Hepatocyte (in vitro differentiated cells): ENCODE results near the gene NHSL2. TPM values are rescaled to one million over a fixed set of nuclear protein-coding genes. Genes with fewer than 3 reads are reported as not detected.

ENCODE experiments used
- DNase-seq: peaks from one replicate; pipeline ENCODE4 v3.0.0-alpha.2; 2016; ENCODE audit warnings: low spot score
- H2AFZ ChIP-seq: fragments of 200-600 bp; sonication (generic); 2 replicates; pipeline ENCODE4 v1.6.0; 2016; ENCODE audit warnings: antibody characterized with exemption, mild to moderate bottlenecking
- H3K27ac ChIP-seq: fragments of 200-600 bp; sonication (generic); 2 replicates; pipeline ENCODE4 v1.5.1; 2016; ENCODE audit warnings: mild to moderate bottlenecking
- H3K27me3 ChIP-seq: fragments of 200-600 bp; sonication (generic); 2 replicates; pipeline ENCODE4 v1.6.1; 2016
- H3K36me3 ChIP-seq: fragments of 200-600 bp; sonication (generic); replicated peaks from 2 replicates; pipeline ENCODE4 v1.5.1; 2016; ENCODE audit warnings: low read depth; ENCODE audit not compliant: insufficient read depth
- H3K4me1 ChIP-seq: fragments of 200-600 bp; sonication (generic); 2 replicates; pipeline ENCODE4 v1.5.1; 2016; ENCODE audit warnings: mild to moderate bottlenecking, moderate library complexity; ENCODE audit not compliant: insufficient read depth
- H3K4me2 ChIP-seq: fragments of 200-600 bp; sonication (generic); 2 replicates; pipeline ENCODE4 v1.6.0; 2016
- H3K4me3 ChIP-seq: fragments of 200-600 bp; sonication (generic); 2 replicates; pipeline ENCODE4 v1.5.1; 2016; ENCODE audit warnings: mild to moderate bottlenecking
- H3K79me2 ChIP-seq: fragments of 200-600 bp; sonication (generic); 2 replicates; pipeline ENCODE4 v1.6.0; 2017; ENCODE audit warnings: mild to moderate bottlenecking
- H3K9me2 ChIP-seq: fragments of 200-600 bp; sonication (generic); replicated peaks from 2 replicates; pipeline ENCODE4 v1.6.0; 2017; ENCODE audit warnings: mild to moderate bottlenecking; ENCODE audit not compliant: insufficient read depth
- H3K9me3 ChIP-seq: fragments of 200-600 bp; sonication (generic); 2 replicates; pipeline ENCODE4 v1.5.1; 2016; ENCODE audit warnings: low read depth, mild to moderate bottlenecking
- H4K20me1 ChIP-seq: fragments of 200-600 bp; sonication (generic); 2 replicates; pipeline ENCODE4 v1.6.0; 2016; ENCODE audit warnings: mild to moderate bottlenecking; ENCODE audit not compliant: insufficient read depth, poor library complexity, severe bottlenecking
- CTCF ChIP-seq: fragments of 200-600 bp; sonication (generic); IDR thresholded peaks from 2 replicates; pipeline ENCODE4 v1.5.1; 2016; ENCODE audit warnings: antibody characterized with exemption, mild to moderate bottlenecking; ENCODE audit not compliant: poor library complexity
- EZH2 ChIP-seq: fragments of 200-600 bp; sonication (generic); IDR thresholded peaks from 2 replicates; pipeline ENCODE4 v1.6.1; 2016; ENCODE audit warnings: antibody characterized with exemption, mild to moderate bottlenecking, borderline replicate concordance
- EZH2phosphoT487 ChIP-seq: fragments of 200-600 bp; sonication (generic); IDR thresholded peaks from one replicate; pipeline ENCODE4 v1.6.1; 2018; ENCODE audit warnings: antibody characterized with exemption, mild to moderate bottlenecking, low read depth, moderate library complexity; ENCODE audit not compliant: unreplicated experiment, severe bottlenecking
- WGBS: methylation state at CpG from one replicate; pipeline ENCODE4 v1.1.6; 2016; ENCODE audit warnings: low lambda C conversion rate; ENCODE audit errors: missing lambda C conversion rate; 5-methylcytosine and 5-hydroxymethylcytosine counted together
- polyA plus RNA-seq: library from polyadenylated mRNA; unstranded; fragments of >200 nt; fragmentation: Nextera tagmentation; extraction: Ambion mirVana; gene quantifications from 2 replicates; pipeline ENCODE4 v1.2.1, GENCODE V29; 2016
- total RNA-seq: library from RNA; depleted of rRNA; stranded (reverse); fragments of >200 nt; gene quantifications from 2 replicates; pipeline ENCODE4 v1.2.3, GENCODE V29; 2014

The NHSL2 gene
- total and polyA plus RNA-seq, 2 experiments from 2014 or later: 2.3 to 3.2 TPM

DNA sequence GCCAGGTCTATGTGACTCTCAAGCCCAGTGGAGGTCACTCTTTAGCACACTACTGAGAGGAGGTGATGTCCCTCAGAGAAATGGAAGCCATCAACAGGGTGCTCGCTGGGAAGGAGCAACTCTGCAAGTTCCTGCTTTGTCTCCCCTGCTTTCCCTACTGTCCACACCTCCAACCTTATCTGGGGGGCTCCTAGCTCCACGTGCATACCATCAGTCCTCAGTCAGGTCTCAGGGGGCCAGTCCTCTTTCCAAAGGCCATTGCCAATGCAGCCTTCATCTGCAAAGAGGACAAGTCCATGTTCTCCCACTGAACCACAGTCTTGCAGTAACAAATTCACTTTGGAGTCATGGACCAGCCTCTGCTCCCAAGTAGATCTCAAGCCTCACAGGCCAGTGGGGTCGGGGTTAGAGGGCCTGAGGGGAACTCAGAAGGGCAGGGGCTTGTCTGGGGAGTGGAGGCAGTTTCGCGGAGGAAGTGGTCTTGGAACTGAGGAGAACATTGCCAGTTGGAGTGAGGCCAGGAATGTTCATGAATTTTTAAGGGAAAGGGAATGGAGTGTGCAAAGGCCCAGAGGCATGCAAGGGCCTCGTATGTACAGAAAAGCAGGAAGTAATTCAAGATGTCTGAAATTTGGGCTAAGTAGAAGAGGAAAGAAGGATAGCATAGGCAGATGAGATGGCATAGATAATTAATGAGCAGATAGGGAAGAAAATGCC, 212.1 kb downstream of the NHSL2 start:
- H3K4me1 ChIP-seq: peaks cover 7% of the 10 kb centered on the region

GRCh38 chrX:72123471-72124185, 213.0 kb downstream of the NHSL2 start:
- Histone ChIP-seq H4K20me1 (no peaks in the 10 kb centered on the region), H3K27me3 (no peaks in the 10 kb centered on the region), H3K9me3 (no peaks in the 10 kb centered on the region), H3K4me2 (no peak overlapping the region), H3K27ac (peak overlapping the region; percentile 67), H3K79me2 (no peaks in the 10 kb centered on the region), H3K9me2 (no peaks in the 10 kb centered on the region), H2AFZ (no peak overlapping the region), H3K4me3 (no peak overlapping the region), H3K4me1 (peaks cover 7% of the 10 kb centered on the region), H3K36me3 (no peaks in the 10 kb centered on the region)
- DNase-seq: peak; percentile 66
- TF ChIP-seq EZH2 (no peak), CTCF (no peak), EZH2phosphoT487 (no peak)
- 55% methylated on average over 11 of the region's 11 CpGs for WGBS

More for the DNA sequence above, 212.1 kb downstream of the NHSL2 start:
- TF ChIP-seq CTCF (no peak), EZH2 (no peak), EZH2phosphoT487 (no peak)
- Histone ChIP-seq H3K27me3 (no peaks in the 10 kb centered on the region), H2AFZ (no peak overlapping the region), H3K4me3 (no peak overlapping the region), H3K4me2 (no peak overlapping the region), H3K9me3 (no peaks in the 10 kb centered on the region), H3K79me2 (no peaks in the 10 kb centered on the region), H3K9me2 (no peaks in the 10 kb centered on the region), H4K20me1 (no peaks in the 10 kb centered on the region), H3K27ac (peak overlapping the region; percentile 67), H3K36me3 (no peaks in the 10 kb centered on the region)
- DNase-seq: no peak
- 67% methylated on average over 6 of the region's 6 CpGs for WGBS

GRCh38 chrX:72124540-72125201, 214.0 kb downstream of the NHSL2 start:
- no peaks in the 10 kb centered on the region for H4K20me1 ChIP-seq
- no peak overlapping the region for H3K27ac ChIP-seq
- H3K9me2 ChIP-seq: no peaks in the 10 kb centered on the region
- no peaks in the 10 kb centered on the region for H3K36me3 ChIP-seq
- no peaks in the 10 kb centered on the region for H3K9me3 ChIP-seq
- no peak for DNase-seq
- H3K4me2 ChIP-seq: no peak overlapping the region
- H3K27me3 ChIP-seq: no peaks in the 10 kb centered on the region
- WGBS: 64% methylated on average over 8 of the region's 8 CpGs
- no peak overlapping the region for H2AFZ ChIP-seq
- H3K4me3 ChIP-seq: no peak overlapping the region
- no peaks in the 10 kb centered on the region for H3K79me2 ChIP-seq
- no peak for TF ChIP-seq CTCF
- no peak for TF ChIP-seq EZH2phosphoT487
- peaks cover 7% of the 10 kb centered on the region for H3K4me1 ChIP-seq
